ENCODE results near the gene ZNF407.

GRCh38 chr18:74728586-74728985, 130.9 kb downstream of the ZNF407 start:
- no peak for TF ChIP-seq CTCF (IDR thresholded peaks at IDR 0.05)
- no peak for TF ChIP-seq POLR2A (IDR thresholded peaks at IDR 0.05)

Data from adrenal gland (tissue), 5 donors.